ENCODE measurements around the gene SDK1. TPM values are rescaled to one million over a fixed set of nuclear protein-coding genes. Genes with fewer than 3 reads are reported as not detected.

The SDK1 gene
- total and polyA plus RNA-seq, 4 donors: 0.12 to 0.47 (median 0.36) TPM

- DNase-seq (ENCODE audit: low spot score): no peak
- Histone ChIP-seq H3K27me3 (ENCODE audit: control insufficient read depth in 4 of 4, insufficient read depth in 4 of 4, low read length in 3 of 4) (no peaks in the 10 kb centered on the region), H3K4me1 (ENCODE audit: control insufficient read depth in 4 of 4, insufficient read depth in 4 of 4, low read length in 3 of 4) (no peaks in the 10 kb centered on the region), H3K9me3 (ENCODE audit: control insufficient read depth in 4 of 4, low read length in 3 of 4) (no peaks in the 10 kb centered on the region), H3K4me3 (ENCODE audit: low read depth in 1 of 3, low read length in 3 of 3) (no peak overlapping the region), H3K27ac (ENCODE audit: low read depth in 1 of 2, low read length in 2 of 2) (no peak overlapping the region), H3K36me3 (ENCODE audit: control insufficient read depth in 4 of 4, insufficient read depth in 3 of 4, low read depth in 1 of 4, low read length in 3 of 4) (no peaks in the 10 kb centered on the region), H3K9ac (ENCODE audit: low read depth in 1 of 2, low read length in 2 of 2) (no peak overlapping the region)
- TF ChIP-seq ZBTB33 (IDR thresholded peaks at IDR 0.05) (no peak), CTCF (IDR thresholded peaks at IDR 0.05; ENCODE audit: low read depth, low read length, missing input control) (no peak), JUND (IDR thresholded peaks at IDR 0.05) (no peak), EGR1 (IDR thresholded peaks at IDR 0.05; ENCODE audit: low read depth in 2 of 2) (no peak), SP1 (IDR thresholded peaks at IDR 0.05) (no peak)
- 91% methylated on average over 1 of the region's 1 CpG for WGBS
Observed at GRCh38 chr7:3431306-3431705, 130.3 kb downstream of the SDK1 start.

- Histone ChIP-seq H3K36me3 (ENCODE audit: control insufficient read depth in 4 of 4, insufficient read depth in 3 of 4, low read depth in 1 of 4, low read length in 3 of 4) (no peaks in the 10 kb centered on the region), H3K9me3 (ENCODE audit: control insufficient read depth in 4 of 4, low read length in 3 of 4) (no peaks in the 10 kb centered on the region), H3K4me3 (ENCODE audit: low read depth in 1 of 3, low read length in 3 of 3) (no peak overlapping the region), H3K9ac (ENCODE audit: low read depth in 1 of 2, low read length in 2 of 2) (no peak overlapping the region), H3K27ac (ENCODE audit: low read depth in 1 of 2, low read length in 2 of 2) (no peak overlapping the region), H3K4me1 (ENCODE audit: control insufficient read depth in 4 of 4, insufficient read depth in 4 of 4, low read length in 3 of 4) (no peaks in the 10 kb centered on the region), H3K27me3 (ENCODE audit: control insufficient read depth in 4 of 4, insufficient read depth in 4 of 4, low read length in 3 of 4) (no peaks in the 10 kb centered on the region)
- 88% methylated on average over 4 of the region's 4 CpGs for WGBS
- no peak for DNase-seq (ENCODE audit: low spot score)
- TF ChIP-seq NR2F2 (IDR thresholded peaks at IDR 0.05): no peak
- no peak for TF ChIP-seq JUND (IDR thresholded peaks at IDR 0.05)
- no peak for TF ChIP-seq SP1 (IDR thresholded peaks at IDR 0.05)
- TF ChIP-seq HNF4A (conservative IDR thresholded peaks at IDR 0.05): no peak
- no peak for TF ChIP-seq TAF1 (conservative IDR thresholded peaks at IDR 0.05)
- TF ChIP-seq REST (IDR thresholded peaks at IDR 0.05): no peak
- TF ChIP-seq FOXA1 (IDR thresholded peaks at IDR 0.05): no peak
- no peak for TF ChIP-seq ZBTB33 (IDR thresholded peaks at IDR 0.05)
- no peak for TF ChIP-seq MAX (IDR thresholded peaks at IDR 0.05)
- TF ChIP-seq YY1 (IDR thresholded peaks at IDR 0.05): no peak
- no peak for TF ChIP-seq EGR1 (IDR thresholded peaks at IDR 0.05; ENCODE audit: low read depth in 2 of 2)
- TF ChIP-seq ATF3 (IDR thresholded peaks at IDR 0.05): no peak
- TF ChIP-seq CTCF (IDR thresholded peaks at IDR 0.05; ENCODE audit: low read depth, low read length, missing input control): no peak
- TF ChIP-seq FOXA2 (IDR thresholded peaks at IDR 0.05): no peak
- TF ChIP-seq RAD21 (IDR thresholded peaks at IDR 0.05): no peak
- no peak for TF ChIP-seq RXRA (IDR thresholded peaks at IDR 0.05)
- TF ChIP-seq HNF4G (IDR thresholded peaks at IDR 0.05): no peak
- no peak for TF ChIP-seq GABPA (IDR thresholded peaks at IDR 0.05 in 1 of 2, conservative IDR thresholded peaks at IDR 0.05 in 1 of 2)
Observed at GRCh38 chr7:3432911-3433310, 131.9 kb downstream of the SDK1 start.

All from liver (tissue), 9 donors.